ENCODE data around the gene DHX16.
A peak's percentile ranks its signal among the peaks of the same experiment; 100 is the strongest.
"Not testable (repeated sequence)": the region's sequence is repeated elsewhere in the genome, so short reads cannot be mapped to it uniquely, and the experiment has no call there.

DHX16 gene

DNA sequence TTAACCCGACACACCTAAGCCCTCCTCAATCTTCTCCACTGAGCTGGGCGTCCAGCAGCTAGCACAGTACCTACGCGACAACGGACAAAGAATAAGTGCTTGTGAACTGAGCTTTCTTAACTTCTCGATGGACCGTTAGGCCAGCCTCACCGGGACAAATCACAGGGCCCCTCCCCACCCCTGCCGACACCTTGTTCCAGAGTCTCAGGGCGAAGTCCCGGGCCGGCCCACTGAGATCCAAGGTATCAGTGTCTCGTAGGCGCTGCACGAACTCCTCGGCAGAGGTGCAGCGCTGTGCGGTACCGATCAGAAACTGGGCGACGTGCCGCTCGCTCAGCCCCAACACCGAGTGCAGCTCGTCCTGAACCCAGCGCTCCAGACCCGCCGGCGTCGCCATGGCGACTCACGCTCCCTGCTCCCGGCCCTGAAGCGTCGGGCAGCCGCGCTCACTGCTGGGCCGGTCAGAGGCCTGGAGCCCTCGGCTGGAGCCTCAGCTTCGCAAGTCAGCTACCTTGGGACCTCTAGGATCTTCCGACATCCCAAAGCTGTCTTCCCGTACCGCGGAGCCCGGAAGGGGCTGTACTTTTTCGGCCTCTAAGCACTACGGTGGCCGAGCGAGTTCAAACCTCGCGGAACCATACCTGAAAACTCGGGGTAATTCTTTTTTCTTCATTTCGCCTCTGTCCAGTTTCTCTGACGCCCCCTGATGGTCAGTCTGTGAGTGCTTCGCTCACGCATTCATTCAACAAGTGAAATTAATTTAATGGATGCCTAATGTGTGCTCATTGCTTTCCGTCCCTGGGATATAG is at the start of gene DHX16:
Gene DHX16 (minus strand): TSS at position 562 of the 809 bp plus-strand sequence. CDS start 165 bp downstream, at position 397.
- peak; percentile 95 for DNase-seq

DNA sequence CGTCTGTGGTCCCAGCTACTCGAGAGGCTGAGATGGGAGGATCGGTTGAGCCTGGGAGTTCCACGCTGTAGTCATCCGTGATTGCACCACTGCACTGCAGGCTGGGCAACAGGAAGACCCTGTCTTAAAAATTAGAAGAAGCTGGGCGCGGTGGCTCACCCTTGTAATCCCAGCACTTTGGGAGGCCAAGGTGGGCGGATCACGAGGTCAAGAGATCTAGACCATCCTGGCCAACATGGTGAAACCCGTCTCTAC is 49.1 kb upstream of the DHX16 start:
- not testable (repeated sequence) for DNase-seq

DNA sequence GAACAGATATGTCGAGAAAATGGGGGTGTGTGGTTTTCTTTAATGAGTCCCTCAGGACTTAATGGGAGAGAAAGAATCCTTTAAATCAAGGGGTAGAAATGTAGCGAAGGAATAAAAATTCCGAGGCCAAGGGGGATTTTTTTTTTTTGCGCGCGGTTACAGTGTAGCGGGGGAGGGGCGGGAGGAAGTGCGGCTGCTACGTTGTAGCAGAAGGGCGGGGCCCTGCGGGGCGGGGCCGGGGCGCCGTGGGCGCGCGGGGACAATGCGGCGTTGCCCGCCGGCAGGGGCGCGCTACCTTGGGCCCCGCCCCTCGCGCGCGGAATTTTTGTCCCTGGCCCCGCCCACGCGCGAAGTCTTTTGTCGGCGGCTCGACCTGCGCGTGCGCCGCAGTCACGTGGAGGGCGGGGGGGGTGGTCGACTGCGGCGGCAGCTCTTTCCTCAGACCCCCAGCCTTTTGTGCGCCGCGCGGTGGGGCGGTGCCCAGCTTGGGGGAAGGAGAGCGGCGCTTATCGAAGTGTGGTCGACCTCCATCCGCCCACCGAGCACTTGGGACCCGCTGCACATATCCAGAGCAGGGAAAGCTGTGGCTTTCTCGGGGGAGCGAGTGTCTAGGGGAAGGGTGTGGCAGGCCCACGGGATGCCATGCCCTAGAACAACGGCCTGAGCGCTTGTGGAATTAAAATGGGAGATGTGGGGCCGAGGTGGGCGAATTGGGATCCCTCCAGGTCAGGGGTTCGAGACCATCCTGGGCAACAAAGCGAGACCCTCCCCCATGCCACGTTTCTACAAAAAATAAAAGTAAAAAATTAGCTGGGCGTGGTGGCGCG is 48.6 kb upstream of the DHX16 start:
- peak; percentile 41 for DNase-seq

DNA sequence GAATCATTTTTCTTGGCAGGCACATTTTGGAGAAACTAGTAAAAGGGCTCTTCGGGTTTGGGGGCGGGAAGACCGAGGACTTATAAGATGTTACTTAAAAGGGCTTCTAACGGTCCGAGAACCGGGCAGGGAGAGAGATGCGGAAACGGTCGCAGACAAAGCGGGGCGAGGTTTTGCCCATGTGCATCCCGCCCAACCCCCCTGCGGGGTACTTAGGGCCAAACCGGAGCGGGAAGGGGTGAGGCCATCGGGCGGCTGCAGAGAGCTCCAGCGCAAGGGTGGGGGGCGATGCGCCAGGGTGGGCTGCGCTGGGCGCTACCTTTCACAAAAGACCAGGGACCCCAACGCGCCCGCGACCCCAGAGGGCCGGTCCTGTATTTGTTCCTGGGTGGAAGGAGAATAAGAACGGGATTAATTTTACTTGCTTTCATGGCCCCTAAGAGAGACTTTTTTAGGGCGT is 48.0 kb upstream of the DHX16 start:
- peak; percentile 21 for DNase-seq

DNA sequence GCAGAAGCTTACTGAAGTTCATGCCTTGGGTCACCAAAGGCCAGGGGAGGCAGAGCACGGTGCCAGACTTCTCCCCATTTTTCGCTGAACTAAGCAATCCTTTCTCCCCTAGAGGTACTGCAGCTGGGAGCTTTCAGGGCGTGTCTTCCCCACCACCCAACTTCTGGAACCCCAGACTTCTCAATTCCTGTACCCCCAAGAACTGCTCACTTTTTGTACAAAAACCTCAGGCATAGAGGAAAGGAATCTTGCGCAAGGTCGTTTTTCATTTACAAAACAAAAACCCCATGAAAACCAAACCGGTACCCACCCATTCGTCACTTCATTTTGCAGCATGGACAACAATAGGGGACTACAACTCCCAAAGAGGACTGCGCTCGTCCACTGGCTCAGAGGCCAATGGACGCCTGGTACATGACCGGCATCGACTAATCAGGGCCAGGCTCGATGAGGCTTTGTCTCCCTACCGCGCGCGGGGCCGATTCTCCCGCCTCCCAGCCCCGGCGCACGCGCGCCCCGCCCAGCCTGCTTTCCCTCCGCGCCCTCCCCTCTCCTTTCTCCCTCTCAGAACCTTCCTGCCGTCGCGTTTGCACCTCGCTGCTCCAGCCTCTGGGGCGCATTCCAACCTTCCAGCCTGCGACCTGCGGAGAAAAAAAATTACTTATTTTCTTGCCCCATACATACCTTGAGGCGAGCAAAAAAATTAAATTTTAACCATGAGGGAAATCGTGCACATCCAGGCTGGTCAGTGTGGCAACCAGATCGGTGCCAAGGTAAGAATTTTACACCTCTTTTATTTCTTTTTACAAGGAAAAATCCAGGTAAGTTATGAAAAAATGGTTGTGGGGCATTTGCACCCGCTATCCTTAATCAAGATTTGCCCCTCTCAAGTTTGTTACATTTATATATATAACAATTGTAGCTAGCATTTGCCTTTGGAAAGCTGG is 47.3 kb upstream of the DHX16 start, which contains the start of gene TUBB:
Gene TUBB (plus strand): TSS at position 562 of the 947 bp plus-strand sequence. CDS start 155 bp downstream, at position 717.
- peak; percentile 96 for DNase-seq

DNA sequence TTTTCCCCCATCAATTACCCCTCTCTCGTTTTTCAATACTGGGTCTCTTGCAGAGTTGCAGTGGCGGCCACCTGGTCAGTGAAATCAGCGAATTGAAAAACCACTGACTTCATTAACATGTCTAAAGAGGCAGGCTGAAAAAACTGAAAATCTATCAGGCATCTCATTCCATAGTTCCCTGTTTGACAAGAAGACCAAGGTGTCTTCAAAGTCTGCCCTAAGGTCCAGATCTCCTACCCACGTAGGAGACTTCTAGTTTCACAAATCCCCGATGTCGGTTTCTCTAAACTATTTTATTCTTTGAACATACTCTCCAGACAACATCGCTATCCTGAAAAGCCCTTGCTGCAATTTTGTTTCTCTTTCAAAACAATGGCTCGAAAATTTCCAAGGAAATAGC is 46.5 kb upstream of the DHX16 start:
- no peak for DNase-seq

DNA sequence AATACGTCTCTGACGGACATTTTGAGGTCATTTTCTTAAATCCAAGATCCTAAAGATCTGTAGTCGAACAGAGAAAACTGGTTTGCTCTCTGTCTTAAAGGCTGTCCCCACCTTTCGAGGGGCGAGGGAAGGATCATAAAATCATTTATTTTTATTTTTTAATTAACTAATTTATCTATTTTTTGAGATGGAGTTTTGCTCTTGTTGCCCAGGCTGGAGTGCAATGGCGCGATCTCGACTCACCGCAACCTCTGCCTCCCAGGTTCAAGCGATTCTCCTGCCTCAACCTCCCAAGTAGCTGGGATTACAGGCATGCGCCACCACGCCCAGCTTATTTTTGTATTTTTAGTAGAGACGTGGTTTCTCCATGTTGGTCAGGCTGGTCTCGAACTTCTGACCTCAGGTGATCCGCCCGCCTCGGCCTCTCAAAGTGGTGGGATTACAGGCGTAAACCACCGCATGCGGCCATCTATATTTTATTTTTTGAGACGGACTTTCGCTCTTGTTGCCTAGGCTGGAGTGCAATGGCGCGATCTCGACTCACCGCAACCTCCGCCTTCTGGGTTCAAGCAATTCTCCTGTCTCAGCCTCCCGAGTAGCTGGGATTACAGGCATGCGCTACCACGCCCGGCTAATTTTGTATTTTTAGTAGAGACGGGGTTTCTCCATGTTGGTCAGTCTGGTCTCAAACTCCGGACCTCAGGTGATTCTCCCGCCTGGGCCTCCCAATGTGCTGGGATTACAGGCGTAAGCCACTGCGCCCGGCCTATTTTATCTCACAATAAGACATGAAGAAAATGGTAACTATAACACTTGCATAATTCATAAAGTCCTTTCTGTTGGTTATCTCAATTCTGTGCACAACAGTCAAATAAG is 45.3 kb upstream of the DHX16 start:
- DNase-seq: not testable (repeated sequence)

DNA sequence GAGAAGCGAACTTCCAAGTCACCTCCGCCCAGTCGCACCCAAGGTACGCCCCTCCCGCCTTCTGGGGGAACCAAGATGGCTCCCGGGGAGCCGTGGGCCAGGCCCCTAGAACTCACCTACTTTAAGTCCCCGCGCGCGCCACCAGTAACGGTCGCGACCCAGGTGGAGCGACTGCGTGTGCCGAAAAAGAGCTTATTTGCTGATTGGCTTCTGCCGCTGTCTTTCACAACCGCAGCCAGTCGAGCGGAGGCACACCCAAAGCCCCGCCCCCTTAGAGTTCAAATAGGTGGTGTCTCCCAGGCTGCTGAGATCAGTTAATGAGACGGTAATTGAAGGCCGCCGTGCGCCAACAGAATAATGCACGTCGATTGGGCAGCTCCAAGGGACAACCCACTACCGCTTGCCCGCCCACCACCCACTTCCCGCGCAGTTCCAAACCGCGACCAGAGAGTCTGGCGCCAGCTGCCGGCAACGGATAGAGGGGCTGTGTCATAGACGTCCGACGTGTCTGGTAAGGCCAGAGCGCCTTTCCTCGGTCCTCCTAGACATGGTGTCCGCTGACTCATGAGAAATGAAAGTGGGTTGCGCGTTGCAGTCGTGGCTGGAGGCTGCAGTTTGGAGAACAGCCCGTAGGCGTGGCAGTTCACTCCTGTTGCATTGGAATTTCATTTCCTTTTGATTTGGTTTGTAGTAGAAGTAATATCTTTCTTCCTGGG is 44.5 kb upstream of the DHX16 start, which contains the start of gene MDC1:
Gene MDC1 (minus strand): TSS at position 153 of the 716 bp plus-strand sequence. CDS start 2,106 bp downstream, outside the sequence.
- peak; percentile 99 for DNase-seq

DNA sequence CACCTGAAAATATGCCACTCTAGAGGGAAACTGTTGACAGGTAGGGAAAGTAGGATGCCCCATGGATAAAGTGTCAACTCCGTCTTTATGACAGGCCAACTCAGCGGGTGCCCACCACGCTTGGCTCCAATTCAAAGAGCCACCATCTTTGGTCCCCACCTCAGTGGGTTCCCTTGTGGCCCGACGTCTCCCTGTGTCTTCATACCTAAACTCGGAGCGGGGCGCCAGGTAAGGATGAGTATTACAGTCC is 44.0 kb upstream of the DHX16 start:
- no peak for DNase-seq

DNA sequence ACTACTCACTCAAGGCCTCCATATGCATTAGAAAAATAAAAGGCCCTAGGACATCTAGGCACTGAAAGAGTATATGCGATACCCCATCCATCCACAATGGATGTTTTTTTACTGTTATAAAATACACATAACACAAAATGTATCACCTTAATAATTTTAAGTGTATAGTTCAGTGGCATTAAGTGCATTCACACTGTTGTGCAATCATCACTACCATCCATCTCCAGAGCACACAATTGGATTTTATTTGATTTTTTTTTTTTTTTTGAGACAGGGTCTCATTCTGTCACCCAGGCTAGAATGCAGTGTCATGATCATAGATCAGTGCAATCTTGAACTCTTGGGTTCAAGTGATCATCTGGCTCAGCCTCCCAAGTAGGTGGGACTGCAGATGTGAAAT is 41.5 kb upstream of the DHX16 start:
- no peak for DNase-seq

DNA sequence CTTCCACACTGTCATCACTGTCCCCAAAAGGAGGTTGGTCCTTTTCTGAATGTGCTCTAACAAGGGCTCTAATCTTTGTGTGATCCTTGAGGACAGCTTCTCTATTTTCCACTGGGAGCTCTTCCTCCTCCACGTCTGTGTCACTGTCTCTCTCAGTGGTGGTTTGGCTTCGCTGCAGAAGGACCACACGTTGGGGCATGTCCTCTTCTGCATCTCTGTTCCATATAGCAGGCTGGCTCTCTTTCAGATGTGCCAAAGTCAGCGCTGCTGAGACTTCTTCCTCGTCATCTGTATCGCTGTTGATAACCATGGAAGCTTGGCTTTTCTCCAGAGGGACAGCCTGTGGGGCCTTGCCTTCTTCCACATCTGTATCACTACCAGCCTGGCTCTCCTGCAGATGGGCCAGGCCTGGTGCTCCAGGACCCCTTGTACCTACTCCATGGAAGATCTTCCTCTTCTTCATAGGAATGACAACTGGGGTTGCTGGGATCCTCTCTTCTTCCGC is 39.7 kb upstream of the DHX16 start:
- DNase-seq: no peak

DNA sequence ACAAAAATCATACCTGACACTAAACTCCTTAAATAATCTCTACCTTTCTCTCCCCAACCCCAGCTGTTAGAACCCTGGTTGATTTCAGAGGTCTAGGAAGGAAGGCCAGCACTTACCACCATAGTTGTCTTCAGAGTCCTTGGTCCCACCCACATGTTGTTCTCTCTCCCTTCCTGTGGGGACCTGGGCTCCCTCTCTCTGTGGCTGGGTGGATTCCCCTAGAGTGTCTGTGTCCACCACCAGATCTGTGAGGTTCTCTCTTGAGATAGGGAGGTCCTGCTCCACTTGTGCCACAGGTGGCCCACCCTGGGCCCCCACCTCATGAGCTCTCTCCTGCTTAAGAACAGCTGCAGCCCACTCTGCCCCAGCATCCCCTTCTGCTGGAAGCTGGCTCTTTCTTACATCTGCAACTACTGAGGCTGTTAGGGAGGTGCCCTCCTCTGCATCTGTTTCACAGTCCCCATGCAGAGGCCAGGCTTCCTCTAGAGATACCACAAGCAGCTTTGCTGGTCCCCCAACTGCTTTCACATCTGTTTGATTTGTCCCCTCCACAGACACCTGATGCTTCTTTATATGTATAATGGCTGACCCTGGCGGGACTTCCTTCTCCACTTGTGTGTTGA is 39.1 kb upstream of the DHX16 start:
- DNase-seq: no peak

DNA sequence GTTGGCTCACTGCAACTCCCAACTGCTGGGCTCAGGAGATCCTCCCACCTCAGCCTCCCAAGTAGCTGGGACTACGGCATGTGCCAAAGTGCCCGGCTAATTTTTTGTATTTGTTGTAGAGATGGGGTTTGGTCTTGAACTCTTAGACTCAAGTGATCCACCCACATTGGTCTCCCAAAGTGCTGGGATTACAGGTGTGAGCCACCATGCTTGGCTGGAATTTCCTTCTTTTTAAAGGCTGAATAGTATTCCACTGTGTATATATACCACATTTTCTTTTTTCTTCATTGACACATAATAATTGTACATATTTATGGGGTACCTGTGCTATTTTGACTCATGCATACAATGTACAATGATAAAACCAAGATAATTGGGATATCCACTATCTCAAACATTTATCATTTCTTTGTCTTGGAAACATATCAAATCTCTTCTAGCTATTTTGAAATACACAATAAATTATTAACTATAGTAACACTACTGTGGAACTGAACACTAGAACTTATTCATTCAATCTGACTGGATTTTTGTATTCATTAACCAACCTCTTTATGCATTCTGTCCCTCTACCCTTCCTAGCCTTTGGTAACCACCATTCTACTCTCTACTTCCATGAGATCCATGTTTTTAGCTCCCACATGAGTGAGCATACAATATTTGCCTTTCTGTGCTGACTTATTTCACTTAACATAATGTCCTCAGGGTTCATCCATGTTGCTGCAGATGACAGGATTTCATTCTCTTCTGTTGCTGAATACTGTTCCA is 36.5 kb upstream of the DHX16 start:
- DNase-seq: no peak

DNA sequence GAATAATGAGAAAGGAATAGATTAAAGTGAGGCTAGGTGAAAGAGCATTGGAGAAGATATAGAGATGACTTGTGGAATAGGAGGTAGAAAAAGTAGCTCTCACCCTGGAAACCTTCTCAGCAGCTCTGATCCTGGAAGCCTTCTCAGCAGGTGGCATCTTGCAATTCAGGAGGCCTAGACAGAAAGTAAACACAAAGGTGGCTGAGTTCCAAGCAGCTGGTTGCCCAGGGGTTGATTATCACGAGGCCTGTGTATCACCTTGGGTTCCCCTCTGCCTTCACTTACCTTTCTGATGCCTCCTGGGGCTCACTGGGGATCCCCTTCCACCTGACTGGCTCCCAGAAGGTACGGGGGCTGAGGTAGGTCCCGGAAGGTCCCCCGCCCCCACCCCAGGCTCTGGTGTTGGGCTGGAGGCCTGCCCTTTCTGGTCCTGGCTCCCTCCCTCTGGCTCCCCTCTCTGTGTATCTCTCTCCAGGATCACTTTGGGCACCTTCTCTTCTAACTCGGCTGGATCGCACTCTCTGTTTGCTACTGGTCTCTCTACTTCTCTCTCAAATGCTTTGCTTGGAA is 34.6 kb upstream of the DHX16 start:
- peak; percentile 69 for DNase-seq

DNA sequence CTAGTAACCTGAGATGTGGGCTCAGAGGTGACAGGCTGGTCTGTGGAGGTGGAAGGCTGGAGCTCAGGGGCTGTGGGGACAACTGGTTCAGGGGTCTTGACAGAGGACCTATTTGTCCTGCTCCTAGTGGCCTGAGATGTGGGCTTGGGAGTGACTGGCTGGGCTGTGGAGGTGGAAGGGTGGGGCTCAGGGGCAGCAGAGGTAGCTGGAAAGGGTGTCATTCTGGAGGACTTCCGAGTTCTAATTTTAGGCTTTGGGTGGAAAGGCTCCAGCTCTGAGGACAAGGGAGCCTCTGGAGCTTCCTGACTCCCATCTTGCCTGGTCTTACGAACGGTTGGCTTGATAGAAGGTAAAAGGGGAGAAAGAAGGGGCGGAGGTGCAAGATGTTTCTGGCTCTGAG is 32.8 kb upstream of the DHX16 start:
- no peak for DNase-seq

DNA sequence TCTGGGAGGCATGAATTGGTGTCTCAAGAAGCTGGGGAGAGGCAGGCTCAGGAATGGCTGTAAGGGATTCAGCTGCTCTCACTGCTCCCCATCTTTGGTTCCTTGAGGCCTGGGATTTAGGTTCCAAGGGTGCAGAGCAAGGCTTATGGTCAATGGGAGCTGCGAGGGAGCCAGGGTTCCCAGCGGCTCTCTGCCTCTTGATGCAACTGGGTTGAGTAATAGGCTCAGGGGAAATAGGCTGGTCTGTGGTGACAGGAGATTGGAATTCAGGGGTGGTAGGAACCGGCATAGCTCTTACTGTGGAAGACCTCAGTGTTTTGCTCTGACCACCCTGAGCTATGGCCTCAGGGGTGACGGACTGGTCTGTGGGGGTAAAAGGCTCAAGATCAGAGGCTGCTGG is 31.0 kb upstream of the DHX16 start:
- no peak for DNase-seq

DNA sequence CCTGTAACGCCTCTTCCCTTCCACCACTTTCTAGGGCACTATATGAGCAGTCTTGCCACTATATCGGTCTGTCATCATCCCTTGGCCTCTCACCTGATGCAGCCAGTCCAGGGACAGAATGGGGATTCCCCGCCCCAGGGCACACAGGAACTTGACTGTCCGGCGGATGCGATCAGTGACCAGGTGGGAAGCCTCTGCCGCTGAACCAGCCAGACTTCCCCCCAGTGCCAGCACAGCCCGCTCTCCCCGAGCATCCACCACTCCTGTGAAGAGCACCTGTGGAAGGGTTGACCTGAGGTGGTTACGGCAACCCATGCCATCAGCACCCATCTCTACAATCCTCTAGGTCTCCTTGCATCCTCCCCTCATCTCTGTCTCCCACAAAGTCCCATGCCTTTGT is 30.2 kb upstream of the DHX16 start:
- no peak for DNase-seq

DNA sequence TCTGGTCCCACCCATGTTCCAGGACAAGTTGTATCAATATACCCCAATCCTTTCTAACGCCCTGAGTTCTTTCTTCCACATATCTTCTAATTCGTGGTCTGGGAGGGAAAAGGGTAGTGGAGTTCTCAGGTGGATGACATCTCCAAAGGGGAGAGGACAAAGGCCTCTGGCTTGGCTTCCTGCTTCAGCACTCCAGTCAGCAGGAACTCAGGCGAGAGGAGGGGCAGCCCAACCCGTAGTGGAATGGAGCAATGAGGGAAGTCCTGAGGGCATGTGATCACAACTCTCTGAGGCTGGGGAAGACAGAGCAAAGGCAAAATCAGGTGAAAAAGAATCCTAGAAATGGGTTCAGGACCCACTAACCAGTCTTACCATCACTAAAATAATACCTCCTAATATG is 27.5 kb upstream of the DHX16 start:
- DNase-seq: no peak

DNA sequence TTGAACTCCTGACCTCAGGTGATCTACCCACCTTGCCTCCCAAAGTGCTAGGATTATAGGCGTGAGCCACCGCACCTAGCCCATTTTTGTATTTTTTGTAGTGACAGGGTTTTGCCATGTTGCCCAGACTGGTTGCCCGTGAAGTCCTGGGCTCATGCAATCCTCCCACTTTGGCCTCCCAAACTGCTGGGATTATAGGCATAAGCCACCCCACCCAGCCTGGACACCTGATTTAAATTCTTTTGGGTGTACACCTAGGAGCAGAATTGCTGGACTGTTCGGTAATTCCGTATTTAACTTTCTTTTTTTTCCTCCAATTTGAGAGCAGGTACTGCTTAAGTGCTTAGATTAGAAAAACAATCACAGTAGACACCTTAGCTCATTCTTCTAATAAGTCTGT is 23.6 kb upstream of the DHX16 start:
- no peak for DNase-seq
